ENCODE data around the gene ZNF221. TPM values are rescaled to one million over a fixed set of nuclear protein-coding genes. Genes with fewer than 3 reads are reported as not detected.

The ZNF221 gene
- total RNA-seq, 1 donor from 2014 or later: 3.9 TPM

DNA sequence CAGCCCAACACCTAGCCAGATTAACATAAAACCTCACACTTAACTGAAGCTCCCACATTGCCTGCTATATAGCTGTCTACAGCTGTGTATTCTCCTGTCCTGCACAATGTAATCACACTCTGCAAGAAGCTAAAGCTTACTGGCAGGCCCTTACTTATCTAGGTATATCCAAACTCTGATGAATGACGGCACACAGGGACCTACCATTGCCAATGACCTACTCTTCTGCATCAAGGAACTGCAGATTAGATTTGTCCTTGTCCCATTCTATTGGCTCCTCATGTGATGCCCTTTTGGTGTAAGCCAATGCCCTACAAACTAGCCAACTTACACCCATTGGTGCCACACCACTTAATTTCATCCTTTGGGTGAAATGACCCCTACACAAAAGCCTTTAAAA is 42.4 kb upstream of the ZNF221 start:
- Histone ChIP-seq H3K9me3 (peaks cover 80% of the 10 kb centered on the region), H3K4me1 (no peaks in the 10 kb centered on the region), H3K27me3 (no peaks in the 10 kb centered on the region), H3K36me3 (peaks cover 3% of the 10 kb centered on the region), H3K4me3 (no peak overlapping the region), H3K27ac (no peak overlapping the region)
- TF ChIP-seq, protein P1, sequence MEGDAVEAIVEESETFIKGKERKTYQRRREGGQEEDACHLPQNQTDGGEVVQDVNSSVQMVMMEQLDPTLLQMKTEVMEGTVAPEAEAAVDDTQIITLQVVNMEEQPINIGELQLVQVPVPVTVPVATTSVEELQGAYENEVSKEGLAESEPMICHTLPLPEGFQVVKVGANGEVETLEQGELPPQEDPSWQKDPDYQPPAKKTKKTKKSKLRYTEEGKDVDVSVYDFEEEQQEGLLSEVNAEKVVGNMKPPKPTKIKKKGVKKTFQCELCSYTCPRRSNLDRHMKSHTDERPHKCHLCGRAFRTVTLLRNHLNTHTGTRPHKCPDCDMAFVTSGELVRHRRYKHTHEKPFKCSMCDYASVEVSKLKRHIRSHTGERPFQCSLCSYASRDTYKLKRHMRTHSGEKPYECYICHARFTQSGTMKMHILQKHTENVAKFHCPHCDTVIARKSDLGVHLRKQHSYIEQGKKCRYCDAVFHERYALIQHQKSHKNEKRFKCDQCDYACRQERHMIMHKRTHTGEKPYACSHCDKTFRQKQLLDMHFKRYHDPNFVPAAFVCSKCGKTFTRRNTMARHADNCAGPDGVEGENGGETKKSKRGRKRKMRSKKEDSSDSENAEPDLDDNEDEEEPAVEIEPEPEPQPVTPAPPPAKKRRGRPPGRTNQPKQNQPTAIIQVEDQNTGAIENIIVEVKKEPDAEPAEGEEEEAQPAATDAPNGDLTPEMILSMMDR (IDR thresholded peaks at IDR 0.05): no peak
- DNase-seq (no peak), ATAC-seq (no peak)
- intact Hi-C loops (cut with DNase I): no loop called here

DNA sequence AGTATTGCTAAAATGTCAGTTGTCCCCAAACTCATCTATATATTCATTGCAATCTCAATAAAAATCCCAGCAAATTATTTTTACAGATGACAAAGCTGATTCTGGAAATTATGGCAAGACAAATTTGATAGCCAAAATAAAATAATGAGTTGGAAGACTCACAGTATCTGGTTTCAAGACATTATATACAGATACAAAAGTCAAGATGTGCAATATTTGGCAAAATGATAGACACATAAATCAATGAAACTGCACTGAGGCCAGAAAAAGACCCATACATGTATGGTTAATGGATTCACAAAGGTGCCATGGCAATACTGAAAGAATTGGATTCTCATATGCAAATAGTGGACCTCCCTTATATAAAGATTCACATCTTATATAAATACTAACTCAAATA is 40.1 kb upstream of the ZNF221 start:
- no peak overlapping the region for H3K27ac ChIP-seq
- DNase-seq: no peak
- no peak overlapping the region for H3K4me3 ChIP-seq
- H3K9me3 ChIP-seq: peaks cover 87% of the 10 kb centered on the region
- no peaks in the 10 kb centered on the region for H3K4me1 ChIP-seq
- H3K36me3 ChIP-seq: peaks cover 25% of the 10 kb centered on the region
- no peak for ATAC-seq
- TF ChIP-seq, protein P1 (IDR thresholded peaks at IDR 0.05): no peak
- no peaks in the 10 kb centered on the region for H3K27me3 ChIP-seq
- intact Hi-C loops (cut with DNase I): no loop called here

DNA sequence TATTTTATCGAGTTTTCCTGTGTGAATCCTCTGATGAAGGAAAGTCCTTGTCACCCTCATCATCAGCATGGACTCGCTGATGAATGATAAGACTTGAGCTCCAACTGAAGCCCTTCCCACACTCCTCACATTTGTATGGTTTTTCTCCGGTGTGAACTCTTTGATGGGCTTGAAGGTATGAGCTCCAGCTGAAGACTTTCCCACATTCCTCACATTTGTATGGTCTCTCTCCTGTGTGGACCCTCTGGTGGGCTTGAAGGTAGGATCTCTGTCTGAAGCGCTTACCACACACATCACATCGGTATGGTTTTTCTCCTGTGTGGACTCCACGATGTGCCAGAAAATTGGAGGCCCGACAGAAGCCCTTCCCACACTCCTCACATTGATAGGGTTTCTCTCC is 37.6 kb upstream of the ZNF221 start:
- Histone ChIP-seq H3K4me1 (no peaks in the 10 kb centered on the region), H3K36me3 (peaks cover 48% of the 10 kb centered on the region), H3K4me3 (no peak overlapping the region), H3K9me3 (peaks cover 88% of the 10 kb centered on the region), H3K27me3 (no peaks in the 10 kb centered on the region), H3K27ac (no peak overlapping the region)
- DNase-seq: no peak
- no peak for ATAC-seq
- TF ChIP-seq, protein P1 (IDR thresholded peaks at IDR 0.05): no peak
- intact Hi-C loops (cut with DNase I): no loop called here

DNA sequence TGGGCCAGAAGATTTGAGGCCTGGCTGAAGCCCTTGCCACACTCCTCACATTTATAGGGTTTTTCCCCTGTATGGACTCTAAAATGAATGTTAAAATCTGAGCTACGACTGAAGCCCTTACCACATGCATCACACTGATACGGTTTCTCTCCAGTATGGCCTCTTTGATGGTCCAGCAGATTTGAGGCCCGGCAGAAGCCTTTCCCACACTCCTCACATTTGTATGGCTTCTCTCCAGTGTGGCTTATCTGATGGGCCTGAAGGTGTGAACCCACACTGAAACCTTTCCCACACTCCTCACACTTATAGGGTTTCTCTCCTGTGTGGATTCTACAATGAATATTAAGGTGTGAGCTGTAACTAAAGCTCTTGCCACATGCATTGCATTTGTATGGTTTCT is 37.0 kb upstream of the ZNF221 start:
- Histone ChIP-seq H3K27me3 (no peaks in the 10 kb centered on the region), H3K4me1 (no peaks in the 10 kb centered on the region), H3K36me3 (peaks cover 55% of the 10 kb centered on the region), H3K4me3 (no peak overlapping the region), H3K9me3 (peaks cover 81% of the 10 kb centered on the region), H3K27ac (no peak overlapping the region)
- intact Hi-C loops (cut with DNase I): no loop called here
- ATAC-seq (no peak), DNase-seq (no peak)
- TF ChIP-seq, protein P1 (IDR thresholded peaks at IDR 0.05): no peak

DNA sequence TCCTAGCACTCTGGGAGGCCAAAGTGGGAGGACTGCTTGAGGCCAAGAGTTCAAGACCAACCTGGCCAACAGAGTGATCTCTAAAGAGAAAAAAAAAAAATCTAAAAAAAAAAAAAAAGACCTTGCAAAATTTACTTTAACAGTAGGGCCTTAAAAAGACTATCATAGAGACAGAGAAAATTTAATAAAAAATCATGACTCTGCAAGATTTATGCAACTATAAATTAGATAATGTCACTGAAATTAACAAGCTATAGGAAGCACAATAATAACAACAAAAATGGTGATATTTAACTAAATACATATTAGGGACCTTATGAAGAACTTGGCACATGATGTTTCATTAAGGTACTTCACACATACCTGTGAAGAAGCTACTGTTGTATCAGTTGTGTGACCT is 27.2 kb upstream of the ZNF221 start:
- H3K9me3 ChIP-seq: peaks cover 14% of the 10 kb centered on the region

More for the DNA sequence above, 27.2 kb upstream of the ZNF221 start:
- Histone ChIP-seq H3K27ac (no peak overlapping the region), H3K4me3 (no peak overlapping the region), H3K36me3 (peaks cover 78% of the 10 kb centered on the region), H3K27me3 (no peaks in the 10 kb centered on the region), H3K4me1 (no peaks in the 10 kb centered on the region)
- intact Hi-C loops (cut with DNase I): no loop called here
- TF ChIP-seq, protein P1 (IDR thresholded peaks at IDR 0.05): no peak
- ATAC-seq (no peak), DNase-seq (no peak)

All from upper lobe of right lung (tissue), 1 donor.